Smooth muscle cell (in vitro differentiated cells): ENCODE results near the gene LRRFIP2. TPM values are rescaled to one million over a fixed set of nuclear protein-coding genes. Genes with fewer than 3 reads are reported as not detected.

Experiments used
- DNase-seq: peaks from one replicate; lab custom pipeline; 2025; ENCODE audit not compliant: unreplicated experiment; lab: John Stamatoyannopoulos, UW
- H2AFZ ChIP-seq: fragments of 200-600 bp; sonication (generic); 2 replicates; pipeline ENCODE4 v1.6.0; 2016; ENCODE audit warnings: antibody characterized with exemption, low read depth, mild to moderate bottlenecking
- H3F3A ChIP-seq: fragments of 200-600 bp; sonication (generic); 2 replicates; pipeline ENCODE4 v1.6.0; 2017; ENCODE audit warnings: antibody characterized with exemption, low read depth
- H3K27ac ChIP-seq: fragments of 200-600 bp; sonication (generic); 2 replicates; pipeline ENCODE4 v1.5.1; 2016; ENCODE audit warnings: low read depth, mild to moderate bottlenecking
- H3K27me3 ChIP-seq: fragments of 200-600 bp; sonication (generic); 2 replicates; pipeline ENCODE4 v1.6.1; 2016; ENCODE audit warnings: low read depth, mild to moderate bottlenecking
- H3K36me3 ChIP-seq: fragments of 200-600 bp; sonication (generic); 2 replicates; pipeline ENCODE4 v1.5.1; 2016; ENCODE audit warnings: low read depth
- H3K4me1 ChIP-seq: fragments of 200-600 bp; sonication (generic); 2 replicates; pipeline ENCODE4 v1.5.1; 2016; ENCODE audit warnings: low read depth
- H3K4me2 ChIP-seq: fragments of 200-600 bp; sonication (generic); 2 replicates; pipeline ENCODE4 v1.6.0; 2016; ENCODE audit warnings: mild to moderate bottlenecking
- H3K4me3 ChIP-seq: fragments of 200-600 bp; sonication (generic); 2 replicates; pipeline ENCODE4 v1.5.1; 2016; ENCODE audit warnings: mild to moderate bottlenecking
- H3K79me2 ChIP-seq: fragments of 200-600 bp; sonication (generic); 2 replicates; pipeline ENCODE4 v1.6.0; 2016; ENCODE audit warnings: low read depth, mild to moderate bottlenecking
- H3K9ac ChIP-seq: fragments of 200-600 bp; sonication (generic); 2 replicates; pipeline ENCODE4 v1.6.0; 2016; ENCODE audit warnings: low read depth
- H3K9me3 ChIP-seq: fragments of 200-600 bp; sonication (generic); replicated peaks from 2 replicates; pipeline ENCODE4 v1.5.1; 2016; ENCODE audit warnings: low read depth
- H4K20me1 ChIP-seq: fragments of 200-600 bp; sonication (generic); 2 replicates; pipeline ENCODE4 v1.6.0; 2016; ENCODE audit warnings: low read depth
- WGBS: methylation state at CpG from one replicate; pipeline ENCODE4 v1.1.7; 2016; ENCODE audit warnings: low lambda C conversion rate; 5-methylcytosine and 5-hydroxymethylcytosine counted together
- polyA plus RNA-seq: library from polyadenylated mRNA; unstranded; fragments of >200 nt; fragmentation: Nextera tagmentation; extraction: Ambion mirVana; gene quantifications from 2 replicates; pipeline ENCODE4 v1.2.1, GENCODE V29; 2016
- total RNA-seq: library from RNA; depleted of rRNA; stranded (reverse); fragments of >200 nt; gene quantifications from 2 replicates; pipeline ENCODE4 v1.2.3, GENCODE V29; 2014
- TF ChIP-seq, protein P1 (sequence below): fragments of 200-600 bp; sonication (generic); IDR thresholded peaks from 2 replicates; pipeline ENCODE4 v1.5.1; 2017; ENCODE audit warnings: borderline replicate concordance, mild to moderate bottlenecking, antibody characterized with exemption; ENCODE audit not compliant: insufficient read depth, poor library complexity, severe bottlenecking

LRRFIP2 gene
- total and polyA plus RNA-seq, 2 experiments from 2014 or later = 25.6 to 34.6 TPM

GRCh38 chr3:37139567-37140052 is 34.8 kb downstream of the LRRFIP2 start:
- peaks cover 8% of the 10 kb centered on the region for H3K36me3 ChIP-seq
- H2AFZ ChIP-seq = no peak overlapping the region
- 100% methylated on average over 1 of the region's 1 CpG for whole genome bisulfite sequencing
- no peak overlapping the region for H3K9ac ChIP-seq
- TF ChIP-seq, protein P1, sequence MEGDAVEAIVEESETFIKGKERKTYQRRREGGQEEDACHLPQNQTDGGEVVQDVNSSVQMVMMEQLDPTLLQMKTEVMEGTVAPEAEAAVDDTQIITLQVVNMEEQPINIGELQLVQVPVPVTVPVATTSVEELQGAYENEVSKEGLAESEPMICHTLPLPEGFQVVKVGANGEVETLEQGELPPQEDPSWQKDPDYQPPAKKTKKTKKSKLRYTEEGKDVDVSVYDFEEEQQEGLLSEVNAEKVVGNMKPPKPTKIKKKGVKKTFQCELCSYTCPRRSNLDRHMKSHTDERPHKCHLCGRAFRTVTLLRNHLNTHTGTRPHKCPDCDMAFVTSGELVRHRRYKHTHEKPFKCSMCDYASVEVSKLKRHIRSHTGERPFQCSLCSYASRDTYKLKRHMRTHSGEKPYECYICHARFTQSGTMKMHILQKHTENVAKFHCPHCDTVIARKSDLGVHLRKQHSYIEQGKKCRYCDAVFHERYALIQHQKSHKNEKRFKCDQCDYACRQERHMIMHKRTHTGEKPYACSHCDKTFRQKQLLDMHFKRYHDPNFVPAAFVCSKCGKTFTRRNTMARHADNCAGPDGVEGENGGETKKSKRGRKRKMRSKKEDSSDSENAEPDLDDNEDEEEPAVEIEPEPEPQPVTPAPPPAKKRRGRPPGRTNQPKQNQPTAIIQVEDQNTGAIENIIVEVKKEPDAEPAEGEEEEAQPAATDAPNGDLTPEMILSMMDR = no peak
- no peak overlapping the region for H3K27ac ChIP-seq
- no peaks in the 10 kb centered on the region for H3K27me3 ChIP-seq
- H3K4me3 ChIP-seq = no peak overlapping the region
- no peaks in the 10 kb centered on the region for H3K79me2 ChIP-seq
- no peaks in the 10 kb centered on the region for H3F3A ChIP-seq
- H4K20me1 ChIP-seq = peaks cover 4% of the 10 kb centered on the region
- no peak for DNase-seq
- no peak overlapping the region for H3K4me2 ChIP-seq
- no peaks in the 10 kb centered on the region for H3K9me3 ChIP-seq
- no peaks in the 10 kb centered on the region for H3K4me1 ChIP-seq

GRCh38 chr3:37138816-37139215 is 35.6 kb downstream of the LRRFIP2 start:
- no peaks in the 10 kb centered on the region for H3K9me3 ChIP-seq
- H4K20me1 ChIP-seq = peaks cover 4% of the 10 kb centered on the region
- no peak overlapping the region for H3K9ac ChIP-seq
- no peaks in the 10 kb centered on the region for H3F3A ChIP-seq
- no peak overlapping the region for H2AFZ ChIP-seq
- 82% methylated on average over 2 of the region's 2 CpGs for WGBS
- H3K27me3 ChIP-seq = no peaks in the 10 kb centered on the region
- no peak overlapping the region for H3K4me3 ChIP-seq
- no peaks in the 10 kb centered on the region for H3K4me1 ChIP-seq
- no peaks in the 10 kb centered on the region for H3K79me2 ChIP-seq
- no peak overlapping the region for H3K4me2 ChIP-seq
- TF ChIP-seq, protein P1 = no peak
- H3K36me3 ChIP-seq = peaks cover 8% of the 10 kb centered on the region
- no peak overlapping the region for H3K27ac ChIP-seq
- no peak for DNase-seq

- 88% methylated on average over 1 of the region's 1 CpG for WGBS
- DNase-seq = no peak
- H3K79me2 ChIP-seq = peaks cover 7% of the 10 kb centered on the region
Measured at GRCh38 chr3:37137516-37137915, 36.9 kb downstream of the LRRFIP2 start.

More at GRCh38 chr3:37137516-37137915, 36.9 kb downstream of the LRRFIP2 start:
- H4K20me1 ChIP-seq = peaks cover 14% of the 10 kb centered on the region
- H3K36me3 ChIP-seq = no peaks in the 10 kb centered on the region
- TF ChIP-seq, protein P1 = no peak
- no peaks in the 10 kb centered on the region for H3K27me3 ChIP-seq
- no peaks in the 10 kb centered on the region for H3K9me3 ChIP-seq
- no peak overlapping the region for H2AFZ ChIP-seq
- H3K4me3 ChIP-seq = no peak overlapping the region
- H3F3A ChIP-seq = no peaks in the 10 kb centered on the region
- H3K4me1 ChIP-seq = peaks cover 6% of the 10 kb centered on the region
- no peak overlapping the region for H3K27ac ChIP-seq
- no peak overlapping the region for H3K9ac ChIP-seq
- no peak overlapping the region for H3K4me2 ChIP-seq
